GM12801 (cell line): ENCODE data around the gene KCNG2.

Source experiments
- CTCF ChIP-seq: IDR thresholded peaks from one replicate; pipeline ENCODE4 v1.5.1; 2011; ENCODE audit warnings: control low read depth; ENCODE audit not compliant: insufficient read length; ENCODE audit errors: extremely low read depth

KCNG2 gene

GRCh38 chr18:79795446-79795845 is 2.3 kb upstream of the KCNG2 start:
- TF ChIP-seq CTCF, result no peak

GRCh38 chr18:79796016-79796415 is 1.7 kb upstream of the KCNG2 start:
- no peak for TF ChIP-seq CTCF

- TF ChIP-seq CTCF, result no peak
Observed at GRCh38 chr18:79796531-79797405, 970 bp upstream of the KCNG2 start.

- TF ChIP-seq CTCF, result no peak
Observed at GRCh38 chr18:79798346-79798998, 734 bp downstream of the KCNG2 start.

GRCh38 chr18:79798999-79799370 is 1.2 kb downstream of the KCNG2 start:
- no peak for TF ChIP-seq CTCF

- TF ChIP-seq CTCF, result no peak
Observed at GRCh38 chr18:79799619-79800370, 2.1 kb downstream of the KCNG2 start.

GRCh38 chr18:79800371-79801180 is 2.8 kb downstream of the KCNG2 start:
- TF ChIP-seq CTCF, result no peak
